HG03520 (cell line): ENCODE data around the gene CASK.
"Not testable (repeated sequence)": the region's sequence is repeated elsewhere in the genome, so short reads cannot be mapped to it uniquely, and the experiment has no call there.

Experiments
- ATAC-seq: cut with Tn5 transposase; IDR thresholded peaks from one replicate; pipeline ENCODE4 v1.9.1; 2021; ENCODE audit warnings: mild to moderate bottlenecking, moderate library complexity; ENCODE audit not compliant: unreplicated experiment

CASK gene

GRCh38 chrX:41528784-41529183, 394.6 kb downstream of the CASK start:
- no peak for ATAC-seq

- no peak for ATAC-seq
These were observed 396.4 kb downstream of the CASK start for GRCh38 chrX:41526925-41527324.

GRCh38 chrX:41526271-41526670, 397.1 kb downstream of the CASK start:
- ATAC-seq, result no peak

- no peak for ATAC-seq
These were observed 400.7 kb downstream of the CASK start for GRCh38 chrX:41522671-41523070.

- no peak for ATAC-seq
These were observed 401.3 kb downstream of the CASK start for GRCh38 chrX:41522081-41522480.

- ATAC-seq, result no peak
These were observed 403.9 kb downstream of the CASK start for GRCh38 chrX:41519468-41519867.

GRCh38 chrX:41518841-41519220, 404.5 kb downstream of the CASK start:
- ATAC-seq, result no peak

GRCh38 chrX:41518127-41518840, 405.1 kb downstream of the CASK start:
- ATAC-seq, result no peak

- ATAC-seq, result no peak
These were observed 406.2 kb downstream of the CASK start for GRCh38 chrX:41516999-41517765.

- ATAC-seq, result no peak
These were observed 406.9 kb downstream of the CASK start for GRCh38 chrX:41516456-41516855.

GRCh38 chrX:41515376-41515775, 408.0 kb downstream of the CASK start:
- ATAC-seq, result no peak

GRCh38 chrX:41514179-41514578, 409.2 kb downstream of the CASK start:
- no peak for ATAC-seq

GRCh38 chrX:41512853-41513252, 410.5 kb downstream of the CASK start:
- not testable (repeated sequence) for ATAC-seq

- peak; percentile 93 for ATAC-seq
These were observed 411.0 kb downstream of the CASK start for GRCh38 chrX:41512394-41512793.

- ATAC-seq, result no peak
These were observed 415.4 kb downstream of the CASK start for GRCh38 chrX:41507919-41508318.

- no peak for ATAC-seq
These were observed 421.4 kb downstream of the CASK start for GRCh38 chrX:41502004-41502403.

- no peak for ATAC-seq
These were observed 423.4 kb downstream of the CASK start for GRCh38 chrX:41499984-41500383.

- no peak for ATAC-seq
These were observed 424.2 kb downstream of the CASK start for GRCh38 chrX:41499195-41499594.

GRCh38 chrX:41491267-41492004, 431.9 kb downstream of the CASK start:
- ATAC-seq, result no peak

GRCh38 chrX:41490446-41490845, 432.9 kb downstream of the CASK start:
- ATAC-seq, result no peak

GRCh38 chrX:41482154-41482850, 441.1 kb downstream of the CASK start:
- ATAC-seq, result no peak
